HuH-7.5 (cell line): Measurements from ENCODE around the gene NCR2.
A peak's percentile ranks its signal among the peaks of the same experiment; 100 is the strongest.

Experiments used
- DNase-seq: peaks from one replicate; pipeline ENCODE4 v3.0.0; 2011; ENCODE audit warnings: low spot score

Gene NCR2

GRCh38 chr6:41359617-41360313 is 24.4 kb downstream of the NCR2 start:
- no peak for DNase-seq

- no peak for DNase-seq
Measured at GRCh38 chr6:41360314-41360685, 24.9 kb downstream of the NCR2 start.

GRCh38 chr6:41366150-41366549 is 30.7 kb downstream of the NCR2 start:
- DNase-seq = no peak

GRCh38 chr6:41367061-41367460 is 31.7 kb downstream of the NCR2 start:
- DNase-seq = no peak

GRCh38 chr6:41367700-41368099 is 32.3 kb downstream of the NCR2 start:
- peak; percentile 54 for DNase-seq

GRCh38 chr6:41370488-41371111 is 35.2 kb downstream of the NCR2 start:
- no peak for DNase-seq

GRCh38 chr6:41371461-41371991 is 36.1 kb downstream of the NCR2 start:
- no peak for DNase-seq

GRCh38 chr6:41371992-41372831 is 36.8 kb downstream of the NCR2 start:
- DNase-seq = no peak

GRCh38 chr6:41372832-41373626 is 37.6 kb downstream of the NCR2 start:
- DNase-seq = peak; percentile 25

- DNase-seq = no peak
Measured at GRCh38 chr6:41373627-41373918, 38.2 kb downstream of the NCR2 start.

GRCh38 chr6:41373919-41374617 is 38.7 kb downstream of the NCR2 start:
- DNase-seq = no peak

- no peak for DNase-seq
Measured at GRCh38 chr6:41374618-41375590, 39.5 kb downstream of the NCR2 start.

GRCh38 chr6:41375598-41376151 is 40.3 kb downstream of the NCR2 start:
- no peak for DNase-seq

GRCh38 chr6:41376176-41376575 is 40.8 kb downstream of the NCR2 start:
- DNase-seq = no peak

- DNase-seq = no peak
Measured at GRCh38 chr6:41377071-41377470, 41.7 kb downstream of the NCR2 start.

GRCh38 chr6:41379306-41379705 is 43.9 kb downstream of the NCR2 start:
- no peak for DNase-seq

GRCh38 chr6:41386594-41386993 is 51.2 kb downstream of the NCR2 start:
- DNase-seq = no peak

GRCh38 chr6:41392246-41392645 is 56.8 kb downstream of the NCR2 start:
- no peak for DNase-seq

GRCh38 chr6:41396335-41396734 is 60.9 kb downstream of the NCR2 start:
- DNase-seq = no peak

- no peak for DNase-seq
Measured at GRCh38 chr6:41399424-41399823, 64.0 kb downstream of the NCR2 start.
